GM12892 (cell line): Measurements from ENCODE around the gene PLCG2.
"Not testable (repeated sequence)": the region's sequence is repeated elsewhere in the genome, so short reads cannot be mapped to it uniquely, and the experiment has no call there.

ENCODE experiments used
- POLR2A ChIP-seq: IDR thresholded peaks from 2 replicates; pipeline ENCODE4 v1.6.1; 2011; ENCODE audit warnings: low read depth, low read length, control low read depth
- POLR2AphosphoS5 ChIP-seq: IDR thresholded peaks from 2 replicates; pipeline ENCODE4 v1.6.1; 2011; ENCODE audit warnings: low read depth, low read length, control low read depth

- not testable (repeated sequence) for TF ChIP-seq POLR2AphosphoS5, POLR2A
These were observed 16.8 kb upstream of the PLCG2 start for GRCh38 chr16:81762322-81762721.
